HepG2 (cell line): Measurements from ENCODE around the gene GALK2. TPM values are rescaled to one million over a fixed set of nuclear protein-coding genes. Genes with fewer than 3 reads are reported as not detected.

Source experiments
- ATAC-seq: fragments of 200-7000 bp; cut with Tn5 transposase; 3 replicates; pipeline ENCODE4 v1.9.1; 2020; ENCODE audit warnings: mild to moderate bottlenecking, moderate library complexity
- BruUV-seq: library from RNA; stranded (reverse); fragments of 400-500 nt; replicated peaks from 2 replicates; lab custom pipeline; 2021; lab: Mats Ljungman, UMichigan
- CTCF ChIA-PET: fragments of 300-600 bp; formaldehyde crosslinking; extraction: SDS; loops from one replicate; lab custom pipeline; 2021; ENCODE audit warnings: low total read pairs, inconsistent platforms, low intra/inter-chr PET ratio; lab: Yijun Ruan, JAX
- POLR2A ChIA-PET: fragments of 350-600 bp; sonication (Branson Sonifier 250); formaldehyde crosslinking; loops from one replicate; lab custom pipeline; 2020; ENCODE audit warnings: antibody characterized with exemption, inconsistent platforms; lab: Yijun Ruan, JAX
- DNase-seq: peaks from one replicate; pipeline ENCODE4 v3.0.0-alpha.2; 2015; ENCODE audit warnings: low spot score
- FAIRE-seq: peaks from 3 replicates; lab custom pipeline; 2011; peaks lifted over from hg19 to GRCh38; lab: Jason Lieb, UNC
- H2AFZ ChIP-seq: one replicate; pipeline ENCODE4 v1.6.1; 2011; ENCODE audit warnings: low read length, inconsistent platforms
- H3K27ac ChIP-seq: fragments of 300-600 bp; 3 replicates; pipeline ENCODE4 v1.8.0; 2011; ENCODE audit warnings: mixed run types, mild to moderate bottlenecking, mixed read lengths, low read length, inconsistent platforms; ENCODE audit not compliant: insufficient read depth; ENCODE audit errors: extremely low read length
- H3K27me3 ChIP-seq, 2 experiments: fragments of 200-600 bp in 1 of 2; 2 replicates in 1 of 2; 3 replicates in 1 of 2; pipeline versions ENCODE4 v1.6.0 to v1.8.0; 2011; ENCODE audit warnings: low read length in 2 of 2, mild to moderate bottlenecking in 2 of 2, moderate library complexity in 2 of 2, inconsistent platforms in 1 of 2; ENCODE audit not compliant: insufficient read depth in 2 of 2, control insufficient read depth in 1 of 2
- H3K36me3 ChIP-seq, 2 experiments: fragments of 200-600 bp in 1 of 2; replicated peaks in 1 of 2; 2 replicates in 1 of 2; 3 replicates in 1 of 2; pipeline versions ENCODE4 v1.5.1 to v1.8.0; 2011; ENCODE audit warnings: low read length in 2 of 2, inconsistent platforms in 1 of 2; ENCODE audit not compliant: insufficient read depth in 2 of 2, control insufficient read depth in 1 of 2
- H3K4me1 ChIP-seq: 2 replicates; pipeline ENCODE4 v1.5.1; 2012; ENCODE audit warnings: low read length, inconsistent platforms; ENCODE audit not compliant: insufficient read depth
- H3K4me2 ChIP-seq: 2 replicates; pipeline ENCODE4 v1.6.0; 2011; ENCODE audit warnings: low read depth, low read length, inconsistent platforms
- H3K4me3 ChIP-seq, 3 experiments: fragments of 200-600 bp in 1 of 3; sonication (generic), shearing (Covaris generic) in 1 of 3; replicated peaks in 1 of 3; 2 replicates each; pipeline ENCODE4 v1.5.1; 2011 to 2016; ENCODE audit warnings: low read length in 3 of 3, inconsistent platforms in 2 of 3, low read depth in 2 of 3, mild to moderate bottlenecking in 2 of 3, control low read depth in 1 of 3, mixed read lengths in 1 of 3; ENCODE audit not compliant: insufficient read depth in 1 of 3
- H3K79me2 ChIP-seq: one replicate; pipeline ENCODE4 v1.6.1; 2011; ENCODE audit warnings: low read length, inconsistent platforms; ENCODE audit not compliant: insufficient read depth
- H3K9ac ChIP-seq: 2 replicates; pipeline ENCODE4 v1.6.0; 2011; ENCODE audit warnings: mild to moderate bottlenecking, low read depth, low read length, inconsistent platforms; ENCODE audit not compliant: insufficient read depth
- H3K9me3 ChIP-seq: 2 replicates; pipeline ENCODE4 v1.5.1; 2012; ENCODE audit warnings: mild to moderate bottlenecking, low read length
- H4K20me1 ChIP-seq: 2 replicates; pipeline ENCODE4 v1.6.0; 2011; ENCODE audit warnings: inconsistent platforms, mild to moderate bottlenecking, low read length, moderate library complexity; ENCODE audit not compliant: insufficient read depth
- CERS6 ChIP-seq: sonication (generic); formaldehyde crosslinking; IDR thresholded peaks from 2 replicates; pipeline ENCODE4 v1.5.0; 2020; ENCODE audit warnings: missing genetic modification reagents
- ETV6 ChIP-seq: sonication (generic); formaldehyde crosslinking; conservative IDR thresholded peaks from 2 replicates; pipeline ENCODE4 v1.4.0; 2020; ENCODE audit warnings: missing genetic modification reagents
- GTF3A ChIP-seq: sonication (generic); formaldehyde crosslinking; conservative IDR thresholded peaks from 2 replicates; pipeline ENCODE4 v1.4.0; 2020; ENCODE audit warnings: mild to moderate bottlenecking, missing genetic modification reagents
- MNT ChIP-seq: fragments of 450-650 bp; IDR thresholded peaks from 2 replicates; pipeline ENCODE4 v1.6.1; 2016
- NFIC ChIP-seq: IDR thresholded peaks from 2 replicates; pipeline ENCODE4 v1.6.1; 2012; ENCODE audit warnings: mild to moderate bottlenecking, low read length, inconsistent platforms
- PHF21A ChIP-seq: sonication (generic); formaldehyde crosslinking; IDR thresholded peaks from 2 replicates; pipeline ENCODE4 v1.5.0; 2020; ENCODE audit warnings: mild to moderate bottlenecking, missing genetic modification reagents
- SMC3 ChIP-seq: IDR thresholded peaks from 2 replicates; pipeline ENCODE4 v1.6.1; 2011; ENCODE audit warnings: low read length, improper control_type of control experiment
- TBL1XR1 ChIP-seq: fragments of 150-350 bp; IDR thresholded peaks from 2 replicates; pipeline ENCODE4 v1.6.1; 2014; ENCODE audit warnings: borderline replicate concordance, low read length; ENCODE audit not compliant: partially characterized antibody
- ZBTB10 ChIP-seq: sonication (generic); formaldehyde crosslinking; IDR thresholded peaks from 2 replicates; pipeline ENCODE4 v1.4.0; 2020; ENCODE audit warnings: missing genetic modification reagents, borderline replicate concordance
- ZFP91 ChIP-seq: sonication (generic); formaldehyde crosslinking; IDR thresholded peaks from 2 replicates; pipeline ENCODE4 v1.9.0; 2022; ENCODE audit warnings: missing genetic modification reagents, mild to moderate bottlenecking, borderline replicate concordance
- ZNF24 ChIP-seq: fragments of 450-650 bp; IDR thresholded peaks from 2 replicates; pipeline ENCODE4 v1.6.1; 2017; ENCODE audit warnings: antibody characterized with exemption, mild to moderate bottlenecking
- ZNF282 ChIP-seq: fragments of 450-650 bp; IDR thresholded peaks from 2 replicates; pipeline ENCODE4 v1.6.1; 2018; ENCODE audit not compliant: partially characterized antibody
- ZNF34 ChIP-seq: sonication (generic); formaldehyde crosslinking; IDR thresholded peaks from 2 replicates; pipeline ENCODE4 v1.4.0; 2020; ENCODE audit warnings: mild to moderate bottlenecking, missing genetic modification reagents, borderline replicate concordance
- ZNF549 ChIP-seq: sonication (generic); formaldehyde crosslinking; IDR thresholded peaks from 2 replicates; pipeline ENCODE4 v1.5.0; 2020; ENCODE audit warnings: missing genetic modification reagents
- ZNF562 ChIP-seq: sonication (generic); formaldehyde crosslinking; IDR thresholded peaks from 2 replicates; pipeline ENCODE4 v1.8.0; 2022; ENCODE audit warnings: missing genetic modification reagents, borderline replicate concordance
- ZNF782 ChIP-seq: sonication (generic); formaldehyde crosslinking; IDR thresholded peaks from 2 replicates; pipeline ENCODE4 v1.4.0; 2020; ENCODE audit warnings: missing genetic modification reagents, mild to moderate bottlenecking, borderline replicate concordance
- ZNF891 ChIP-seq: sonication (generic); formaldehyde crosslinking; IDR thresholded peaks from 2 replicates; pipeline ENCODE4 v1.5.0; 2020; ENCODE audit warnings: mild to moderate bottlenecking, missing genetic modification reagents
- WGBS: methylation state at CpG from one replicate; pipeline ENCODE4 v1.1.6; 2017; ENCODE audit warnings: low lambda C conversion rate; 5-methylcytosine and 5-hydroxymethylcytosine counted together
- in situ Hi-C: cut with HindIII; loops from 2 replicates; pipeline ENCODE4 v1.10.0; 2017; ENCODE audit warnings: low pct_unique_long_range_greater_than_20kb; ENCODE audit not compliant: extremely low pct_ligation_motif_present
- intact Hi-C: fragments of 100-400 bp; cut with micrococcal nuclease; formaldehyde crosslinking; loops from one replicate; pipeline ENCODE4 v1.10.0; 2022; ENCODE audit not compliant: unreplicated experiment
- polyA plus RNA-seq, 8 experiments: library from polyadenylated mRNA; depleted of rRNA in 3 of 8; stranded (reverse) in 7 of 8; unstranded in 1 of 8; fragments of >200 nt; fragmentation: Illumina TruSeq in 4 of 8; extraction: Trizol in 4 of 8; gene quantifications; 2 replicates each; pipeline versions ENCODE4 v1.2.1 to v1.2.3, GENCODE V29; 2011 to 2016; ENCODE audit warnings: low read depth in 4 of 8, missing spikeins in 1 of 8, mixed read lengths in 1 of 8; ENCODE audit not compliant: insufficient read depth in 1 of 8
- total RNA-seq, 5 experiments: library from RNA; depleted of rRNA; stranded (reverse); fragments of >200 nt; fragmentation: Illumina TruSeq; extraction: Trizol; gene quantifications; 2 replicates each; pipeline ENCODE4 v1.2.3, GENCODE V29; 2016; ENCODE audit warnings: low read depth in 1 of 5

Gene GALK2
- total and polyA plus RNA-seq, 2 of the 13 experiments (the other 11 are each of a cell fraction or from before 2014, with no cell fraction given), result 17.6 to 32.8 TPM

- in situ Hi-C loops, result no loop called here
These were observed 46.0 kb downstream of the GALK2 start for GRCh38 chr15:49215768-49216739.

More at GRCh38 chr15:49215768-49216739, 46.0 kb downstream of the GALK2 start:
- Histone ChIP-seq H3K9me3 (peaks cover 7% of the 10 kb centered on the region; the same call in 1 of the 2 replicates), H2AFZ (no peak overlapping the region), H3K9ac (no peak overlapping the region), H3K4me2 (no peak overlapping the region), H3K4me3 (no peak overlapping the region), H4K20me1 (no peaks in the 10 kb centered on the region), H3K4me1 (peaks cover 4% of the 10 kb centered on the region; the same call in 1 of the 2 replicates), H3K79me2 (no peaks in the 10 kb centered on the region), H3K27ac (no peak overlapping the region), H3K36me3 (peaks cover 0 to 9% of the 10 kb centered on the region in 2 experiments; a peak in 2 of 5 replicates), H3K27me3 (no peaks in the 10 kb centered on the region)
- ChIA-PET CTCF (no interaction called here), POLR2A (no interaction called here)
- BruUV-seq, result no TSS peak
- TF ChIP-seq ZFP91 (CRISPR knock-in tag) (no peak), ZNF34 (no peak), ZNF282 (no peak), SMC3 (no peak), GTF3A (CRISPR knock-in tag) (no peak), ZNF782 (CRISPR knock-in tag) (no peak), ZBTB10 (CRISPR knock-in tag) (no peak), ETV6 (CRISPR knock-in tag) (no peak), ZNF891 (CRISPR knock-in tag) (no peak), CERS6 (CRISPR knock-in tag) (no peak), ZNF549 (no peak), MNT (no peak), ZNF562 (CRISPR knock-in tag) (no peak), TBL1XR1 (no peak), ZNF24 (no peak), NFIC (no peak), PHF21A (no peak)
- ATAC-seq (peak; percentile 56), FAIRE-seq (no peak), DNase-seq (no peak)
- 95% methylated on average over 7 of the region's 7 CpGs for WGBS
- intact Hi-C loops, result no loop called here
